Measurements from ENCODE around the gene PRDX1.
A peak's percentile ranks its signal among the peaks of the same experiment; 100 is the strongest.

Gene PRDX1

DNA sequence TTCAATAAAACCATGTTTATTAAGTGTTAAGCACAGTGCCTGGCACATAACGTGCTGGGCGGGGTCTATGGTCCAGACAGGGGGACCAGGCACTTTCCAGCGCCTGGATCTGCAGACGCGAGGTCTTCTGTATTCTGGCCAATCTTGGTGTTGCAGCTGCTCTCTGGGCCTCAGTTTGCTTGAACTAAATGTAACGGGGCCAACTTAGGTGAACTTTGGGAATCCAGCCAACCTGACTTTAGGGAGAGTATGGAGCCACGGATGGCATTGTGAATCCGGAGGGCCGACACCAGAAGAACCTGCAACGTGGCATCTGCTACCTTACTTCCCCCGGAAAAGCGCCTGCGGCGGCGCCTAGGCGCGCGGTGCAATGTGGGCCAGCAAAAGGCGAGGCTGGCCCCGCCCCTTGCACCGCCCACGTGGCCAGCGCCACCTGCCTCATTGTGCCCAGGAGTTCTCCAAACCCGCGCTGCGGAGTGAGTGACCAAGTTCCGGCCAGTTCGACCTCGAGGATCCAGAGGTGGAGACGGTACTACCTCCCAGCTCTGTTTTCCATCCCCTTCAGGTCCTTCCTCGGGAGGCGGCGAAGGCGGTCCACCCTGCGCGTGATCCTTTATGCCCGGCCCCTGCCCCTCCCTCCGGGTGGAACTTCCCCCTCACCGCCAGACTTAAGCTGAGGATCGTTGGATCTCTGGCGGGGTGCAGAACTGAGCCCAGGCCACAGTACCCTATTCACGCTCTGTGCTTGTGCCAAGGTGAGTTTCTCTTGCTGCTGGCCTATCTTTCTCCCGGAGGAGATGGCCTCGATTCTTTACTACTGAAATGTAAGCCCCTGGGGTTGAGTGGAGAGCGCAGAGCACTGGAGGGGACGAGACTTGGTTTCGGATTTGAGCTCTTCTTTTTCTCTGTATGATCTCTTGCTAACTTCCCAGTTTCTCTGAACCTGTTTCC is 29.0 kb upstream of the PRDX1 start, which contains the start of gene AKR1A1:
AKR1A1 (plus strand) TSS at position 426 of the 951 bp plus-strand sequence. CDS start 10,969 bp downstream, outside the sequence.
- peak; percentile 90 for DNase-seq (ENCODE audit: low read depth)
- TF ChIP-seq, protein P1, sequence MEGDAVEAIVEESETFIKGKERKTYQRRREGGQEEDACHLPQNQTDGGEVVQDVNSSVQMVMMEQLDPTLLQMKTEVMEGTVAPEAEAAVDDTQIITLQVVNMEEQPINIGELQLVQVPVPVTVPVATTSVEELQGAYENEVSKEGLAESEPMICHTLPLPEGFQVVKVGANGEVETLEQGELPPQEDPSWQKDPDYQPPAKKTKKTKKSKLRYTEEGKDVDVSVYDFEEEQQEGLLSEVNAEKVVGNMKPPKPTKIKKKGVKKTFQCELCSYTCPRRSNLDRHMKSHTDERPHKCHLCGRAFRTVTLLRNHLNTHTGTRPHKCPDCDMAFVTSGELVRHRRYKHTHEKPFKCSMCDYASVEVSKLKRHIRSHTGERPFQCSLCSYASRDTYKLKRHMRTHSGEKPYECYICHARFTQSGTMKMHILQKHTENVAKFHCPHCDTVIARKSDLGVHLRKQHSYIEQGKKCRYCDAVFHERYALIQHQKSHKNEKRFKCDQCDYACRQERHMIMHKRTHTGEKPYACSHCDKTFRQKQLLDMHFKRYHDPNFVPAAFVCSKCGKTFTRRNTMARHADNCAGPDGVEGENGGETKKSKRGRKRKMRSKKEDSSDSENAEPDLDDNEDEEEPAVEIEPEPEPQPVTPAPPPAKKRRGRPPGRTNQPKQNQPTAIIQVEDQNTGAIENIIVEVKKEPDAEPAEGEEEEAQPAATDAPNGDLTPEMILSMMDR (IDR thresholded peaks at IDR 0.05; ENCODE audit: insufficient read depth, low read depth, low read length, missing control alignments), result no peak
- peak within 1 kb of the TSS; percentile 93 for H3K4me3 ChIP-seq (ENCODE audit: low read length)

DNA sequence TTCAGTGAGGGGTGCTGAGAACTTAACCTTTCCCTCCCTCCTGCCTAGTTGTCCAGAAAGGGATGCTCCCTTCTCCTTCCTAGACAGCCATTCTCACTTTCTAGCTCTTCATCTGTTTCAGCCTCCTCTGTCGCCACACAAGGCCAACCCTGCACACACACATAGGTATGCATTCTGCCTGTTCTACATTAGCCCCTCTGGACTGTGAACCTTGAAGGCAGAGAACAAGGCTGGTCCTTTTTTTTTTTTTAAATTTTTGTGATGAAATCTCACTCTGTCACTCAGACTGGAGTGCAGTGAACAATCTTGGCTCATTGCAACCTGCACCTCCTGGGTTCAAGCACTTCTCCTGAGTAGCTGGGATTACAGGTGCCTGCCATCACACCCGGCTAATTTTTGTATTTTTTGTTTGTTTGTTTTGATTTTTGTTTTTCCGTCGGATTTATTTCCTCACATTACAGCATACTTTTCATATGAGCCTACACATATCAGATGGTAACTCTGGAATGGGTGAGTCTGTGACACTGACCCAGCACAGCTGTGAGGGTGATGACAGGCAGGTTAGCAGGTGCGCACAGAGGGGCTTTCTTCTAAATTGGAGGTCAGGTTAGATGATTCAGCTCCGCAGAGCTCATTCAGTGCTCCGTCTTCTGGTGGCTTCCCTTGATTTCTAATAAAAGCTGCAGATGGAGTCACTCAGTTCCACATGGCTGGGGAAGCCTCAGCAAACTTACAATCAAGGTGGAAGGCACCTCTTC is 24.0 kb upstream of the PRDX1 start:
- no peak for DNase-seq (ENCODE audit: low read depth)
- H3K4me3 ChIP-seq (ENCODE audit: low read length), result no peak overlapping the region
- TF ChIP-seq, protein P1 (IDR thresholded peaks at IDR 0.05; ENCODE audit: insufficient read depth, low read depth, low read length, missing control alignments), result no peak

DNA sequence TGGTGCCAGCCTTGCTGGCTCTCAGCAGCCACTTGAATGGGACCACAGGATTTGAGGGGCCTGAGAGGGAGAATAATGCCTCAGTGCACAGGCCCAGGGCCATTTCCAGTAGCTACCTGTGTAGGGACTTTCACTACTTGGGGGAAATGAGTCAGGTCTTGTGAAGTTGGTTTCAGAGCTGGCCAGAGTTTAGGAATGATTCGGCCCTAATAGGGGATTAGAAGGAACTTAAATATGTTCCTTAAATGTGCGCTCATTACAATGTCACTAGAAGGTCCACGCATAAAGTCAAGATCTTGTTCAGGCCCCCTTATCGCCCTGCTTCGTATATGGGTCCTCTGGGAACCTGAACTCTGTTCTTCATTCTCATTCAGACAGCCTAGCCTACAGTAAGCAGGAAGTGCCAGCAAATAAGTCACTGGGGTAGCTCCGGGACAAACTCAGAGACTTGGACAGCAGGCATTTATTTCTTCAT is 23.4 kb upstream of the PRDX1 start:
- no peak overlapping the region for H3K4me3 ChIP-seq (ENCODE audit: low read length)
- TF ChIP-seq, protein P1 (IDR thresholded peaks at IDR 0.05; ENCODE audit: insufficient read depth, low read depth, low read length, missing control alignments), result no peak
- peak; percentile 50 for DNase-seq (ENCODE audit: low read depth)

DNA sequence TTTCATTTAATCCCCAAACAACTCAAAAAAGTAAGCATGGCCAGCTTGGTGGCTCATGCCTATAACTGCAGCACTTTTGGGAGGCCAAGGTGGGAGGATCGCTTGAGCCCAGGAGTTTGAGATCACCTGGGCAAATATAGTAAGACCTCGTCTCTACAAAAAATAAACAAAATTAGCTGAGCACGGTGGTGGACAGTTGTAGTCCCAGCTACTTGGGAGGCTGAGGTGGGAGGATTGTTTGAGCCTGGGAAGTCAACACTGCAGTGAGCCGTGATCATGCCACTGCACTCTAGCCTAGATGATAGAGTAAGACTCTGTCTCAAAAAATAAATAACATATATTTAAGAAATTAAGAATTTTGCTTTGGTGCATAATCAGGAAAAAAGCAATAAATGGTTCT is 22.8 kb upstream of the PRDX1 start:
- no peak overlapping the region for H3K4me3 ChIP-seq (ENCODE audit: low read length)
- TF ChIP-seq, protein P1 (IDR thresholded peaks at IDR 0.05; ENCODE audit: insufficient read depth, low read depth, low read length, missing control alignments), result no peak
- no peak for DNase-seq (ENCODE audit: low read depth)

DNA sequence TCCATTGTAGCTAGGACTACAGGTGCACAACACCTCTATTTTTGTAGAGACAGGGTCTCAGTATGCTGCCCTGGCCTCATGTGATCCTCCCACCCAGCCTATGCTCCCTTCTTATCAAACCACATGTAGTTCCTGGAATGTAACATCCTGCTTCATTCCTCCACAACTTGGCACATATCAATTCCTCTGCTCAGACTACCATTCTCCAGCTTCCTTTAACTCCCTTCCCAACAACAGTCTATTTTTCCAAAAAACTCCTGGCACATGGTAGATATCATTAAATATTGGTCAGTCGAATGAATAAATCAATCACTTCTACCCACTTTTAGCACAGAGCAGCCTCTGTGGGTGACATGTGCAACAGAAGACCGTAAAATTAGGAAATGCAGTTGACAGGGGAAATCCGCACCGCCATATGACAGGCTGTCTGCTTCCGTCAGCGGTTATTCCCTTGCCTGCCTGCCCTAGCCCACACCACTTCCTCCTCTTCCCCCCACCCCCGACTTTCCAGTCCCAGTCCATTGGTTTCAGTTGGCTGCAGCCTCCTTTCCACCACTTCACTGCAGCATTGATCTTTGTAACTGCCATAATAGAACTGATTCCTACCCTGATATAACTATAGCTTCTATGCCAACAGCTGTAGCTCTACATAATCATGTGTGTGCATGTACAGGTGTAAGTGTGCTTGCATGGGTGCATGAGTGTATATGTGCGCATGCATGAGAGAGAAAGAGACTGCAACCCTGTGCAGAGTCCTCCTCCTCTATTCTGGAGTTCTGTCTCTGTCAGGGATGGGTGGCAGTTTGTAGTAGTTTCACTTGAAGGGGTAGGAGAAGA is 22.1 kb upstream of the PRDX1 start:
- TF ChIP-seq, protein P1 (IDR thresholded peaks at IDR 0.05; ENCODE audit: insufficient read depth, low read depth, low read length, missing control alignments), result no peak
- H3K4me3 ChIP-seq (ENCODE audit: low read length), result no peak overlapping the region
- no peak for DNase-seq (ENCODE audit: low read depth)

DNA sequence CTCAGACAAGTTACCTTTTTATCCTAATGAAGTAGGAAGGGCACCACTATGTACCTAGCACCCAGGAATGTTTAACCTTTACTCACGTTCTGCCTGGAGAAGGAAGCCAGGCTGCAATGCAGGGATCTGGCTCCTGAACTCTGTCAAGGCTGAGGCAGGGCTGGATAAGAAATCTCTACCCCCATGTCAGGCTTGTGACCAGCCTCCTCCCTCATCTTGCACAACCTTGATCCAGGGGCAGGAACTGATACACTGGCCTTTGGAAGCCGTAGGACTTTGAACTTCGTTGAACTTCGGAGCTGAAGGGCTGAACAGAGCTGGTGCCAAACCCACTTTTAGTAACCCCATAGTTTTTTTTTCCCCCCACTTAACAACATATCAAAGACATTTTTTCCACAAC is 20.9 kb upstream of the PRDX1 start:
- TF ChIP-seq, protein P1 (IDR thresholded peaks at IDR 0.05; ENCODE audit: insufficient read depth, low read depth, low read length, missing control alignments), result no peak
- H3K4me3 ChIP-seq (ENCODE audit: low read length), result no peak overlapping the region
- DNase-seq (ENCODE audit: low read depth), result no peak
